ENCODE measurements around the gene SNX30.

Gene SNX30

GRCh38 chr9:112783551-112783954 lies 33.0 kb downstream of the SNX30 start (continued):
- TF ChIP-seq ZNF624 (tag by site-specific recombination; IDR thresholded peaks at IDR 0.05) (no peak), GFI1B (tag by site-specific recombination; IDR thresholded peaks at IDR 0.05) (no peak), PBX3 (CRISPR knock-in tag; IDR thresholded peaks at IDR 0.05) (no peak), SCRT1 (tag by site-specific recombination; IDR thresholded peaks at IDR 0.05; ENCODE audit: borderline replicate concordance) (no peak)

- Histone ChIP-seq H3K4me3 (ENCODE audit: low read depth, low read length) (0 out of 2 replicates have a peak overlapping the region, but pooled peaks have one; percentile 12), H3K36me3 (ENCODE audit: control insufficient read depth in 2 of 2, insufficient read depth in 1 of 2, low read length in 2 of 2) (no peaks in the 10 kb centered on the region), H3K4me1 (ENCODE audit: control insufficient read depth, insufficient read depth, low read length) (no peaks in the 10 kb centered on the region), H3K27ac (ENCODE audit: extremely low read depth, low read depth, low read length) (no peak overlapping the region), H3K9me3 (ENCODE audit: control insufficient read depth, insufficient read depth, low read depth, low read length) (no peaks in the 10 kb centered on the region)
- ChIA-PET CTCF (interaction anchor here (0.7 to 1.1 kb wide), 3 partner anchors 9 to 619 kb away, joined by 3 to 9 read pairs (median 6); no protein-coding TSS in a partner anchor), POLR2A (interaction anchor here (0.6 to 1.0 kb wide), 5 partner anchors 19 to 405 kb away, joined by 3 to 8 read pairs (median 3); partner anchors contain the start of gene INIP)
- TF ChIP-seq ZNF37A (tag by site-specific recombination; IDR thresholded peaks at IDR 0.05) (no peak), ZNF302 (tag by site-specific recombination; IDR thresholded peaks at IDR 0.05; ENCODE audit: low read depth) (no peak), ZNF19 (tag by site-specific recombination; IDR thresholded peaks at IDR 0.05; ENCODE audit: low read depth) (no peak), ZNF548 (tag by site-specific recombination; IDR thresholded peaks at IDR 0.05) (no peak), PATZ1 (tag by site-specific recombination; IDR thresholded peaks at IDR 0.05) (no peak), ZNF266 (tag by site-specific recombination; IDR thresholded peaks at IDR 0.05; ENCODE audit: low read depth) (no peak), ZEB2 (tag by site-specific recombination; IDR thresholded peaks at IDR 0.05) (peak; percentile 57), ZNF155 (tag by site-specific recombination; IDR thresholded peaks at IDR 0.05) (no peak), HOXC10 (CRISPR knock-in tag; IDR thresholded peaks at IDR 0.05) (no peak), ZNF280C (tag by site-specific recombination; IDR thresholded peaks at IDR 0.05) (no peak), ZBTB49 (tag by site-specific recombination; IDR thresholded peaks at IDR 0.05; ENCODE audit: low read depth) (no peak), ZNF530 (tag by site-specific recombination; IDR thresholded peaks at IDR 0.05; ENCODE audit: low read depth) (no peak), ZNF580 (tag by site-specific recombination; IDR thresholded peaks at IDR 0.05) (no peak; the same call in 1 of the 2 replicates), KLF16 (tag by site-specific recombination; IDR thresholded peaks at IDR 0.05) (0 out of 2 replicates have a peak, but pooled peaks have one; percentile 18), ZIC2 (tag by site-specific recombination; IDR thresholded peaks at IDR 0.05) (no peak), WT1 (tag by site-specific recombination; IDR thresholded peaks at IDR 0.05) (no peak), ZSCAN18 (tag by site-specific recombination; IDR thresholded peaks at IDR 0.05) (no peak)
Measured at GRCh38 chr9:112784020-112784785, 33.6 kb downstream of the SNX30 start.

All from HEK293 (cell line).